Measurements from ENCODE around the gene HESX1.

Gene HESX1

GRCh38 chr3:57166660-57167059, 33.1 kb downstream of the HESX1 start:
- DNase-seq: no peak

- DNase-seq: no peak
Measured at GRCh38 chr3:57165641-57166040, 34.1 kb downstream of the HESX1 start.

- no peak for DNase-seq
Measured at GRCh38 chr3:57164657-57165573, 34.9 kb downstream of the HESX1 start, which contains the start of gene IL17RD. Gene IL17RD, minus strand, starts transcription at chr3:57165353. Its CDS starts 67 bp downstream, at chr3:57165286.

GRCh38 chr3:57164217-57164656, 35.5 kb downstream of the HESX1 start:
- no peak for DNase-seq

- no peak for DNase-seq
Measured at GRCh38 chr3:57163751-57164150, 36.0 kb downstream of the HESX1 start.

GRCh38 chr3:57161915-57162314, 37.9 kb downstream of the HESX1 start:
- DNase-seq: no peak

- no peak for DNase-seq
Measured at GRCh38 chr3:57160765-57161538, 38.8 kb downstream of the HESX1 start.

- DNase-seq: no peak
Measured at GRCh38 chr3:57160076-57160764, 39.6 kb downstream of the HESX1 start.

- DNase-seq: no peak
Measured at GRCh38 chr3:57158813-57159738, 40.7 kb downstream of the HESX1 start.

GRCh38 chr3:57158325-57158724, 41.5 kb downstream of the HESX1 start:
- DNase-seq: no peak

GRCh38 chr3:57157545-57157944, 42.2 kb downstream of the HESX1 start:
- no peak for DNase-seq

GRCh38 chr3:57155310-57155643, 44.5 kb downstream of the HESX1 start:
- no peak for DNase-seq

GRCh38 chr3:57154470-57155309, 45.1 kb downstream of the HESX1 start:
- DNase-seq: no peak

GRCh38 chr3:57152151-57153143, 47.3 kb downstream of the HESX1 start:
- no peak for DNase-seq

- no peak for DNase-seq
Measured at GRCh38 chr3:57151749-57152148, 48.0 kb downstream of the HESX1 start.

- DNase-seq: no peak
Measured at GRCh38 chr3:57151021-57151449, 48.7 kb downstream of the HESX1 start.

GRCh38 chr3:57150113-57150581, 49.6 kb downstream of the HESX1 start:
- no peak for DNase-seq
